GM10266 (cell line): ENCODE results near the gene C11orf97.

Source experiments
- DNase-seq: peaks from one replicate; pipeline ENCODE4 v3.0.0; 2012; ENCODE audit errors: extremely low spot score
- TF ChIP-seq, protein P1 (sequence below): IDR thresholded peaks from 2 replicates; pipeline ENCODE4 v1.5.1; 2012; ENCODE audit warnings: mild to moderate bottlenecking, low read depth; ENCODE audit not compliant: control insufficient read depth, insufficient read depth; ENCODE audit errors: missing control alignments

Gene C11orf97

GRCh38 chr11:94536386-94536785 lies 24.1 kb downstream of the C11orf97 start:
- TF ChIP-seq, protein P1, sequence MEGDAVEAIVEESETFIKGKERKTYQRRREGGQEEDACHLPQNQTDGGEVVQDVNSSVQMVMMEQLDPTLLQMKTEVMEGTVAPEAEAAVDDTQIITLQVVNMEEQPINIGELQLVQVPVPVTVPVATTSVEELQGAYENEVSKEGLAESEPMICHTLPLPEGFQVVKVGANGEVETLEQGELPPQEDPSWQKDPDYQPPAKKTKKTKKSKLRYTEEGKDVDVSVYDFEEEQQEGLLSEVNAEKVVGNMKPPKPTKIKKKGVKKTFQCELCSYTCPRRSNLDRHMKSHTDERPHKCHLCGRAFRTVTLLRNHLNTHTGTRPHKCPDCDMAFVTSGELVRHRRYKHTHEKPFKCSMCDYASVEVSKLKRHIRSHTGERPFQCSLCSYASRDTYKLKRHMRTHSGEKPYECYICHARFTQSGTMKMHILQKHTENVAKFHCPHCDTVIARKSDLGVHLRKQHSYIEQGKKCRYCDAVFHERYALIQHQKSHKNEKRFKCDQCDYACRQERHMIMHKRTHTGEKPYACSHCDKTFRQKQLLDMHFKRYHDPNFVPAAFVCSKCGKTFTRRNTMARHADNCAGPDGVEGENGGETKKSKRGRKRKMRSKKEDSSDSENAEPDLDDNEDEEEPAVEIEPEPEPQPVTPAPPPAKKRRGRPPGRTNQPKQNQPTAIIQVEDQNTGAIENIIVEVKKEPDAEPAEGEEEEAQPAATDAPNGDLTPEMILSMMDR = no peak
- DNase-seq = no peak

- TF ChIP-seq, protein P1 = no peak
- no peak for DNase-seq
These were observed 24.9 kb downstream of the C11orf97 start for GRCh38 chr11:94537031-94537600.

- TF ChIP-seq, protein P1 = no peak
- no peak for DNase-seq
These were observed 27.2 kb downstream of the C11orf97 start for GRCh38 chr11:94539420-94539819.

GRCh38 chr11:94543695-94544645 lies 31.7 kb downstream of the C11orf97 start, which contains the start of gene FUT4:
Gene FUT4 (plus strand): TSS chr11:94543921. CDS start chr11:94544134, 213 bp downstream.
- TF ChIP-seq, protein P1 = no peak
- peak; percentile 89 for DNase-seq

GRCh38 chr11:94544646-94545263 lies 32.5 kb downstream of the C11orf97 start:
- no peak for DNase-seq
- TF ChIP-seq, protein P1 = no peak

GRCh38 chr11:94545264-94546161 lies 33.3 kb downstream of the C11orf97 start:
- TF ChIP-seq, protein P1 = no peak
- DNase-seq = no peak
